Left ventricle myocardium inferior (tissue), 1 donor: ENCODE results near the gene SLC26A6. TPM values are rescaled to one million over a fixed set of nuclear protein-coding genes. Genes with fewer than 3 reads are reported as not detected.

ENCODE experiments used
- DNase-seq: peaks from one replicate; pipeline ENCODE4 v3.0.0-alpha.2; 2020
- H3K27ac ChIP-seq: fragments of 200-600 bp; replicated peaks from 2 replicates; pipeline ENCODE4 v1.8.0; 2021
- H3K27me3 ChIP-seq: fragments of 200-600 bp; 2 replicates; pipeline ENCODE4 v1.8.0; 2021; ENCODE audit warnings: low read depth
- H3K36me3 ChIP-seq: fragments of 200-600 bp; 2 replicates; pipeline ENCODE4 v1.8.0; 2021
- H3K4me1 ChIP-seq: fragments of 200-600 bp; 2 replicates; pipeline ENCODE4 v1.8.0; 2021
- H3K4me3 ChIP-seq: fragments of 200-600 bp; 2 replicates; pipeline ENCODE4 v1.8.0; 2021; ENCODE audit warnings: mild to moderate bottlenecking, moderate library complexity
- H3K9me3 ChIP-seq: fragments of 200-600 bp; replicated peaks from 2 replicates; pipeline ENCODE4 v1.8.0; 2021
- CTCF ChIP-seq: fragments of 200-600 bp; IDR thresholded peaks from 2 replicates; pipeline ENCODE4 v1.8.0; 2021; ENCODE audit warnings: antibody characterized with exemption, mild to moderate bottlenecking, borderline replicate concordance
- intact Hi-C: fragments of 100-400 bp; cut with micrococcal nuclease; formaldehyde crosslinking; loops from one replicate; pipeline ENCODE4 v1.11.0; 2022
- total RNA-seq: library from RNA; stranded (reverse); fragmentation: NEBNext Ultra II Directional; extraction: Animal tissue kit (Norgen Biotek cat#: 25700); gene quantifications from one replicate; pipeline ENCODE4 v1.2.1, GENCODE V29; 2021
- donor health status: DM: no; HTN: yes; CAD: no; lungs with severe emphysema.

Gene SLC26A6
- total RNA-seq, 1 donor from 2014 or later = 12.9 TPM

- no peak within 1 kb of the TSS for H3K4me3 ChIP-seq
- no peaks in the 10 kb centered on the region for H3K27me3 ChIP-seq
- no peaks in the 10 kb centered on the region for H3K4me1 ChIP-seq
- H3K27ac ChIP-seq = no peak within 1 kb of the TSS
- peaks cover 16% of the 10 kb centered on the region for H3K36me3 ChIP-seq
- peaks cover 25% of the 10 kb centered on the region for H3K9me3 ChIP-seq
- DNase-seq = no peak
- intact Hi-C loops = no loop called here
- no peak for TF ChIP-seq CTCF
Observed at GRCh38 chr3:48621461-48621869, 13.8 kb downstream of the SLC26A6 start, which contains the start of gene TMEM89. TMEM89 (minus strand) TSS chr3:48621769; CDS start chr3:48621756, 13 bp downstream.

GRCh38 chr3:48619541-48620524 lies 15.4 kb downstream of the SLC26A6 start:
- no peak for TF ChIP-seq CTCF

GRCh38 chr3:48617559-48617958 lies 17.7 kb downstream of the SLC26A6 start:
- no peak overlapping the region for H3K27ac ChIP-seq
- H3K4me3 ChIP-seq = no peak overlapping the region
- DNase-seq = no peak
- no peaks in the 10 kb centered on the region for H3K27me3 ChIP-seq
- no peaks in the 10 kb centered on the region for H3K4me1 ChIP-seq
- H3K9me3 ChIP-seq = peaks cover 25% of the 10 kb centered on the region
- intact Hi-C loops = no loop called here
- no peaks in the 10 kb centered on the region for H3K36me3 ChIP-seq
- TF ChIP-seq CTCF = no peak

More at GRCh38 chr3:48619541-48620524, 15.4 kb downstream of the SLC26A6 start:
- Histone ChIP-seq H3K36me3 (peaks cover under 1% of the 10 kb centered on the region), H3K9me3 (peaks cover 25% of the 10 kb centered on the region), H3K27ac (no peak overlapping the region), H3K27me3 (no peaks in the 10 kb centered on the region), H3K4me3 (no peak overlapping the region), H3K4me1 (no peaks in the 10 kb centered on the region)
- no peak for DNase-seq
- intact Hi-C loops = no loop called here

- TF ChIP-seq CTCF = no peak
- H3K27ac ChIP-seq = no peak overlapping the region
Observed at GRCh38 chr3:48614044-48614443, 21.2 kb downstream of the SLC26A6 start.

GRCh38 chr3:48612309-48612708 lies 23.0 kb downstream of the SLC26A6 start:
- intact Hi-C loops = no loop called here
- H3K27ac ChIP-seq = no peak overlapping the region
- no peak overlapping the region for H3K4me3 ChIP-seq
- no peak for TF ChIP-seq CTCF
- H3K9me3 ChIP-seq = peaks cover 8% of the 10 kb centered on the region
- H3K4me1 ChIP-seq = peaks cover 28% of the 10 kb centered on the region
- H3K36me3 ChIP-seq = peaks cover 4% of the 10 kb centered on the region
- DNase-seq = no peak
- no peaks in the 10 kb centered on the region for H3K27me3 ChIP-seq

More at GRCh38 chr3:48614044-48614443, 21.2 kb downstream of the SLC26A6 start:
- no peaks in the 10 kb centered on the region for H3K36me3 ChIP-seq
- no peak overlapping the region for H3K4me3 ChIP-seq
- intact Hi-C loops = no loop called here
- no peak for DNase-seq
- H3K4me1 ChIP-seq = peaks cover 10% of the 10 kb centered on the region
- H3K9me3 ChIP-seq = peaks cover 25% of the 10 kb centered on the region
- H3K27me3 ChIP-seq = no peaks in the 10 kb centered on the region
